NOMO-1 treated with DMSO at 0.1 percent for 48 hours (cell line): Measurements from ENCODE around the gene MB21D2.

Experiments used
- DNase-seq: peaks from one replicate; lab custom pipeline; 2025; ENCODE audit not compliant: unreplicated experiment; lab: John Stamatoyannopoulos, UW

The MB21D2 gene

GRCh38 chr3:192835818-192836815 is 81.5 kb downstream of the MB21D2 start:
- DNase-seq: peak; percentile 68

GRCh38 chr3:192834428-192834827 is 83.2 kb downstream of the MB21D2 start:
- no peak for DNase-seq

- no peak for DNase-seq
Observed at GRCh38 chr3:192833177-192833890, 84.3 kb downstream of the MB21D2 start.

- no peak for DNase-seq
Observed at GRCh38 chr3:192831801-192832347, 85.8 kb downstream of the MB21D2 start.

- no peak for DNase-seq
Observed at GRCh38 chr3:192831111-192831644, 86.5 kb downstream of the MB21D2 start.

GRCh38 chr3:192830291-192831110 is 87.2 kb downstream of the MB21D2 start:
- no peak for DNase-seq

- DNase-seq: no peak
Observed at GRCh38 chr3:192827863-192828594, 89.6 kb downstream of the MB21D2 start.

GRCh38 chr3:192827208-192827607 is 90.4 kb downstream of the MB21D2 start:
- no peak for DNase-seq

- no peak for DNase-seq
Observed at GRCh38 chr3:192826214-192827006, 91.2 kb downstream of the MB21D2 start.

- peak; percentile 100 for DNase-seq
Observed at GRCh38 chr3:192825657-192826200, 91.9 kb downstream of the MB21D2 start.

- DNase-seq: no peak
Observed at GRCh38 chr3:192825216-192825615, 92.4 kb downstream of the MB21D2 start.

GRCh38 chr3:192824313-192824712 is 93.3 kb downstream of the MB21D2 start:
- no peak for DNase-seq

GRCh38 chr3:192821161-192821560 is 96.5 kb downstream of the MB21D2 start:
- DNase-seq: no peak

- no peak for DNase-seq
Observed at GRCh38 chr3:192820161-192820560, 97.5 kb downstream of the MB21D2 start.

- no peak for DNase-seq
Observed at GRCh38 chr3:192819001-192819569, 98.6 kb downstream of the MB21D2 start.

- DNase-seq: no peak
Observed at GRCh38 chr3:192818126-192818525, 99.5 kb downstream of the MB21D2 start.

- no peak for DNase-seq
Observed at GRCh38 chr3:192817506-192817905, 100.2 kb downstream of the MB21D2 start.

- DNase-seq: no peak
Observed at GRCh38 chr3:192817053-192817452, 100.6 kb downstream of the MB21D2 start.
